Embryonic facial prominence (tissue), 1 donor: Measurements from ENCODE around the gene PARP16.

Experiments used
- DNase-seq: peaks from one replicate; pipeline ENCODE4 v3.0.0-alpha.2; 2016; ENCODE audit errors: extremely low spot score

PARP16 gene

GRCh38 chr15:65311760-65312159, 25.1 kb upstream of the PARP16 start:
- DNase-seq, result no peak

GRCh38 chr15:65310431-65311137, 23.9 kb upstream of the PARP16 start:
- DNase-seq, result no peak

GRCh38 chr15:65309882-65310418, 23.3 kb upstream of the PARP16 start:
- DNase-seq, result no peak

GRCh38 chr15:65307978-65308377, 21.3 kb upstream of the PARP16 start:
- no peak for DNase-seq

- DNase-seq, result no peak
Observed at GRCh38 chr15:65306551-65306950, 19.9 kb upstream of the PARP16 start.

- no peak for DNase-seq
Observed at GRCh38 chr15:65305776-65306175, 19.1 kb upstream of the PARP16 start.

GRCh38 chr15:65305150-65305758, 18.6 kb upstream of the PARP16 start:
- DNase-seq, result no peak

- peak; percentile 93 for DNase-seq
Observed at GRCh38 chr15:65304381-65305149, 17.9 kb upstream of the PARP16 start, which contains the start of gene RNU5B-1. Gene RNU5B-1, plus strand, starts transcription at chr15:65304677.

- peak; percentile 63 for DNase-seq
Observed at GRCh38 chr15:65303687-65304380, 17.2 kb upstream of the PARP16 start.

GRCh38 chr15:65302061-65302460, 15.4 kb upstream of the PARP16 start:
- DNase-seq, result no peak

GRCh38 chr15:65300924-65301441, 14.3 kb upstream of the PARP16 start:
- no peak for DNase-seq

- DNase-seq, result no peak
Observed at GRCh38 chr15:65298731-65299130, 12.0 kb upstream of the PARP16 start.

GRCh38 chr15:65292938-65293518, 6.3 kb upstream of the PARP16 start:
- DNase-seq, result no peak

- DNase-seq, result no peak
Observed at GRCh38 chr15:65290228-65290627, 3.5 kb upstream of the PARP16 start.

- no peak for DNase-seq
Observed at GRCh38 chr15:65289261-65289854, 2.7 kb upstream of the PARP16 start.

GRCh38 chr15:65287520-65287855, 805 bp upstream of the PARP16 start:
- no peak for DNase-seq

- no peak for DNase-seq
Observed at GRCh38 chr15:65286069-65286703, 497 bp downstream of the PARP16 start.

- DNase-seq, result no peak
Observed at GRCh38 chr15:65285291-65286068, 1.2 kb downstream of the PARP16 start.

GRCh38 chr15:65278480-65278879, 8.2 kb downstream of the PARP16 start:
- DNase-seq, result no peak

- no peak for DNase-seq
Observed at GRCh38 chr15:65277015-65277414, 9.7 kb downstream of the PARP16 start.
